ENCODE results near the gene POLR2M. TPM values are rescaled to one million over a fixed set of nuclear protein-coding genes. Genes with fewer than 3 reads are reported as not detected.

The POLR2M gene
- polyA plus RNA-seq, 2 of the 4 experiments (the other 2 are of a cell fraction) = 67.9 to 107 TPM

DNA sequence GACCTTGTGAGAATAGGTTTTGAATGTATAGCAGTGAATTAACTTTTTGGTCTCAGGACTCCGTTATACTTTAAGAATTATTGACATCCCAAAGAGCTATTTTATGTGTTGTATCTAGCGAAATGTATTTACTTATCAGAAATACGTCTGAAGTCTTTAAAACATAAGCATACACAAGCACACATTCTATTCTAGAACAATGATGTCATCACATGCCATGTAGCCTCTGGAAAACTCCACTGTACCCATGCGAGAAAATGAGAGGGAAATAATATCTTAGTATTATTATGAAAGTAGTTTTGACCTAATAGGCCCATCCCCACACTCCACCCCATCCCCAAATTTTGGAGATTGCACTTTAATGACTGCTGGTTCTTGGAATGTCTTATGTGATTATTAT lies 1.5 kb downstream of the POLR2M start:
- FAIRE-seq = no peak
- TF ChIP-seq ZC3H11A (IDR thresholded peaks at IDR 0.05) (no peak), BHLHE40 (IDR thresholded peaks at IDR 0.05; ENCODE audit: low read depth, low read length) (no peak), NR3C1 (IDR thresholded peaks at IDR 0.05) (no peak), FOSL2 (IDR thresholded peaks at IDR 0.05) (no peak), FOSL2 (CRISPR knock-in tag; IDR thresholded peaks at IDR 0.05) (no peak), CBX8 (IDR thresholded peaks at IDR 0.05) (no peak), ESRRA (IDR thresholded peaks at IDR 0.05; ENCODE audit: borderline replicate concordance, low read length) (no peak)
- TF ChIP-seq, protein P1, sequence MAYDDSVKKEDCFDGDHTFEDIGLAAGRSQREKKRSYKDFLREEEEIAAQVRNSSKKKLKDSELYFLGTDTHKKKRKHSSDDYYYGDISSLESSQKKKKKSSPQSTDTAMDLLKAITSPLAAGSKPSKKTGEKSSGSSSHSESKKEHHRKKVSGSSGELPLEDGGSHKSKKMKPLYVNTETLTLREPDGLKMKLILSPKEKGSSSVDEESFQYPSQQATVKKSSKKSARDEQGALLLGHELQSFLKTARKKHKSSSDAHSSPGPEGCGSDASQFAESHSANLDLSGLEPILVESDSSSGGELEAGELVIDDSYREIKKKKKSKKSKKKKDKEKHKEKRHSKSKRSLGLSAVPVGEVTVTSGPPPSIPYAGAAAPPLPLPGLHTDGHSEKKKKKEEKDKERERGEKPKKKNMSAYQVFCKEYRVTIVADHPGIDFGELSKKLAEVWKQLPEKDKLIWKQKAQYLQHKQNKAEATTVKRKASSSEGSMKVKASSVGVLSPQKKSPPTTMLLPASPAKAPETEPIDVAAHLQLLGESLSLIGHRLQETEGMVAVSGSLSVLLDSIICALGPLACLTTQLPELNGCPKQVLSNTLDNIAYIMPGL (CRISPR knock-in tag; IDR thresholded peaks at IDR 0.05; ENCODE audit: borderline replicate concordance) = no peak
- H3K4me1 ChIP-seq = peaks cover 11% of the 10 kb centered on the region; the same call in 2 of the 3 replicates
- ATAC-seq = no peak
- peak overlapping the region; percentile 90 for H3K4me2 ChIP-seq
- H3K9me3 ChIP-seq = no peaks in the 10 kb centered on the region
- ChIA-PET POLR2A (interaction anchor here (2.0 kb wide), 1 partner anchor 27 kb away, joined by 7 read pairs; no protein-coding TSS in a partner anchor), CTCF (interaction anchor here (1.1 to 3.3 kb wide), 7 partner anchors 12 to 153 kb away, joined by 4 to 21 read pairs (median 5); no protein-coding TSS in a partner anchor)
- H3K4me3 ChIP-seq = peak overlapping the region; percentile 80
- WGBS (ENCODE audit: missing lambda C conversion rate) = 89% methylated on average over 4 of the region's 4 CpGs
- no peak for DNase-seq (ENCODE audit: low read depth in 1 of 2, low spot score in 1 of 2)
- no peak overlapping the region for H3K27ac ChIP-seq

DNA sequence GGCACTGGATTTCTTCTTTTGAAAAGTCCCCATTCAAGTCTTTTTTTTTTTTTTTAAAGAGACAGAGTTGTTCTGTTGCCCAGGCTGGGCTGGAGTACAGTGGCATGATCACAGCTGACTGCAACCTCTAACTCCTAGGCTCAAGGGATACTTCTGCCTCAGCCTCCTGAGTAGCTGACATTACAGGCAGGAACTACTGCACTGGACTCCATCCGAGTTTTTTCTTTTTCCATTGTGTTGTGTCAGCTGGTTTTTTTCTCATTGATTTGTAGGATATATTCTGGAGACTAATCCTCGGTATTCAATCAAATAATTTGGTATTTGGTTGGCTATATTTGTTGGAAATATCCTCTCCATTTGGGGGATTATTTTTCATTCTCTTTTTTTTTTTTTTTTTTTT lies 11.8 kb downstream of the POLR2M start:
- Histone ChIP-seq H3K4me2 (no peak overlapping the region), H3K9me3 (no peaks in the 10 kb centered on the region), H3K4me3 (no peak overlapping the region), H3K27ac (no peak overlapping the region), H3K4me1 (no peaks in the 10 kb centered on the region)
- no peak for FAIRE-seq
- 79% methylated on average over 2 of the region's 2 CpGs for WGBS (ENCODE audit: missing lambda C conversion rate)
- POLR2A ChIA-PET = no interaction called here
- DNase-seq (ENCODE audit: low read depth in 1 of 2, low spot score in 1 of 2) = no peak
- CTCF ChIA-PET = interaction anchor here (1.3 kb wide), 1 partner anchor 15 kb away, joined by 8 read pairs; no protein-coding TSS in a partner anchor
- no peak for ATAC-seq
- no peak for TF ChIP-seq SREBF2 (IDR thresholded peaks at IDR 0.05)
- no peak for TF ChIP-seq SMC3 (IDR thresholded peaks at IDR 0.05)
- no peak for TF ChIP-seq HOXB5 (CRISPR knock-in tag; IDR thresholded peaks at IDR 0.05)
- TF ChIP-seq KDM1A (IDR thresholded peaks at IDR 0.05; ENCODE audit: low read depth) = no peak
- no peak for TF ChIP-seq ZSCAN20 (CRISPR knock-in tag; IDR thresholded peaks at IDR 0.05)
- TF ChIP-seq FOSL2 (IDR thresholded peaks at IDR 0.05) = no peak
- no peak for TF ChIP-seq FOSL2 (CRISPR knock-in tag; IDR thresholded peaks at IDR 0.05)
- TF ChIP-seq TP53 (CRISPR knock-in tag; IDR thresholded peaks at IDR 0.05) = no peak
- TF ChIP-seq EP300 (IDR thresholded peaks at IDR 0.05) = no peak
- TF ChIP-seq POLR2AphosphoS2 (conservative IDR thresholded peaks at IDR 0.05; ENCODE audit: low read length) = no peak
- no peak for TF ChIP-seq RCOR1 (IDR thresholded peaks at IDR 0.05; ENCODE audit: low read depth, low read length)

DNA sequence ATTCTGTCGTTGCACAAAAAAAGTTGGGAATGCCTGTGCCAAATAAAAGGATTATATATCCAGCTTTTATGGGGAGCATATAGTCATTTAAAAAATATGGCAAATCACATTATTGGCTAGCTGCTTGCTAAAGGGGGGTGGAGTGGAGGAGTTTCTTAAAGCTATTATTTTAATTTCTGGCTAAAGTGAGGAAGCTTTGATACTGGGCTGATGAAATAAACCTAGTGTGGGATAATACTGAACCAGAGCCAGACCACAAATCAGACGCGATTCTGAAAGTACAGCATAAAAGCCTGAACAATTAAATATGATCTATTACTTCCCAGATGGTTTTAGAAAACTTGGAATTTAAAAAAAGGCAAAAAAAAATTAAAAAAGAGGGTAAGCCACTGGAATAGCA lies 14.4 kb downstream of the POLR2M start:
- TF ChIP-seq POLR2A (IDR thresholded peaks at IDR 0.05; ENCODE audit: low read length) (no peak), CEBPB (IDR thresholded peaks at IDR 0.05) (no peak), CHD4 (IDR thresholded peaks at IDR 0.05; ENCODE audit: borderline replicate concordance) (no peak), RFX5 (IDR thresholded peaks at IDR 0.05) (no peak)
- ATAC-seq (no peak), FAIRE-seq (no peak), DNase-seq (ENCODE audit: low read depth in 1 of 2, low spot score in 1 of 2) (no peak)
- Histone ChIP-seq H3K9me3 (no peaks in the 10 kb centered on the region), H3K4me3 (no peak overlapping the region), H3K4me1 (no peaks in the 10 kb centered on the region), H3K27ac (no peak overlapping the region), H3K4me2 (no peak overlapping the region)
- ChIA-PET CTCF (interaction anchor here (1.2 to 3.4 kb wide), 6 partner anchors 11 to 345 kb away, joined by 3 to 36 read pairs (median 4); no protein-coding TSS in a partner anchor), POLR2A (no interaction called here)
- 95% methylated on average over 3 of the region's 3 CpGs for WGBS (ENCODE audit: missing lambda C conversion rate)

DNA sequence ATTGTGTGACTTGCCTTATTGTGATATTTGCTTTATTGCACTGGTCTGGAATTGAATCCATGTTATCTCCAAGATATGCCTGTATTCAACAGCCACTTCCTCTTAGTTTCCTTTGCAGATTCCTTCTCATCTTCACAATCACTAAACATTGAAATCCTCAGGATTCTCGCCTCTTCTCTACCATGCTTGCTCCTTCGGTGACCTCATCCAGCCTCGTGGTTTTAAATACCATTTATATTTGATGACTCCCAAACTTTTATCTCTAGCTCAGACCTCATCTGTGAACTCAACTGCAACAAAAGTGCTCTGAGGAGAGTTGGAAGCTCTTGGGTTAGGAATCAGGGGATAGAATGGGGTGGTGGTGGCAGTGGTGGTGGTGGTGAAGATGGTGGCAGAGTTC lies 19.9 kb downstream of the POLR2M start:
- no peak overlapping the region for H3K27ac ChIP-seq
- H3K4me2 ChIP-seq = no peak overlapping the region
- WGBS (ENCODE audit: missing lambda C conversion rate) = 87% methylated on average over 3 of the region's 3 CpGs
- no peak for ATAC-seq
- CTCF ChIA-PET = no interaction called here
- no peaks in the 10 kb centered on the region for H3K4me1 ChIP-seq
- H3K4me3 ChIP-seq = no peak overlapping the region
- H3K9me3 ChIP-seq = no peaks in the 10 kb centered on the region
- no peak for DNase-seq (ENCODE audit: low read depth in 1 of 2, low spot score in 1 of 2)
- TF ChIP-seq, protein P2, sequence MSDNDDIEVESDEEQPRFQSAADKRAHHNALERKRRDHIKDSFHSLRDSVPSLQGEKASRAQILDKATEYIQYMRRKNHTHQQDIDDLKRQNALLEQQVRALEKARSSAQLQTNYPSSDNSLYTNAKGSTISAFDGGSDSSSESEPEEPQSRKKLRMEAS (IDR thresholded peaks at IDR 0.05) = no peak
- no peak for TF ChIP-seq GATA3 (IDR thresholded peaks at IDR 0.05; ENCODE audit: borderline replicate concordance)
- TF ChIP-seq CHD2 (IDR thresholded peaks at IDR 0.05; ENCODE audit: low read length, partially characterized antibody) = no peak
- TF ChIP-seq, protein P3, sequence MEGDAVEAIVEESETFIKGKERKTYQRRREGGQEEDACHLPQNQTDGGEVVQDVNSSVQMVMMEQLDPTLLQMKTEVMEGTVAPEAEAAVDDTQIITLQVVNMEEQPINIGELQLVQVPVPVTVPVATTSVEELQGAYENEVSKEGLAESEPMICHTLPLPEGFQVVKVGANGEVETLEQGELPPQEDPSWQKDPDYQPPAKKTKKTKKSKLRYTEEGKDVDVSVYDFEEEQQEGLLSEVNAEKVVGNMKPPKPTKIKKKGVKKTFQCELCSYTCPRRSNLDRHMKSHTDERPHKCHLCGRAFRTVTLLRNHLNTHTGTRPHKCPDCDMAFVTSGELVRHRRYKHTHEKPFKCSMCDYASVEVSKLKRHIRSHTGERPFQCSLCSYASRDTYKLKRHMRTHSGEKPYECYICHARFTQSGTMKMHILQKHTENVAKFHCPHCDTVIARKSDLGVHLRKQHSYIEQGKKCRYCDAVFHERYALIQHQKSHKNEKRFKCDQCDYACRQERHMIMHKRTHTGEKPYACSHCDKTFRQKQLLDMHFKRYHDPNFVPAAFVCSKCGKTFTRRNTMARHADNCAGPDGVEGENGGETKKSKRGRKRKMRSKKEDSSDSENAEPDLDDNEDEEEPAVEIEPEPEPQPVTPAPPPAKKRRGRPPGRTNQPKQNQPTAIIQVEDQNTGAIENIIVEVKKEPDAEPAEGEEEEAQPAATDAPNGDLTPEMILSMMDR (IDR thresholded peaks at IDR 0.05) = no peak
- no peak for TF ChIP-seq HOXB5 (CRISPR knock-in tag; IDR thresholded peaks at IDR 0.05)
- no peak for TF ChIP-seq EP300 (IDR thresholded peaks at IDR 0.05)
- POLR2A ChIA-PET = no interaction called here
- FAIRE-seq = no peak
